NCI-H1694 (cell line): ENCODE measurements around the gene COL15A1.

ENCODE experiments used
- DNase-seq: peaks from one replicate; lab custom pipeline; 2025; lab: John Stamatoyannopoulos, UW

COL15A1 gene

GRCh38 chr9:98944734-98945074 is 997 bp downstream of the COL15A1 start:
- DNase-seq: no peak

GRCh38 chr9:98949565-98949964 is 5.9 kb downstream of the COL15A1 start:
- DNase-seq: no peak

GRCh38 chr9:98950262-98950661 is 6.6 kb downstream of the COL15A1 start:
- DNase-seq: no peak

- no peak for DNase-seq
Measured at GRCh38 chr9:98951967-98952366, 8.3 kb downstream of the COL15A1 start.

GRCh38 chr9:98953581-98954243 is 10.0 kb downstream of the COL15A1 start:
- no peak for DNase-seq

GRCh38 chr9:98954244-98954610 is 10.5 kb downstream of the COL15A1 start:
- DNase-seq: no peak

GRCh38 chr9:98955259-98955658 is 11.6 kb downstream of the COL15A1 start:
- DNase-seq: no peak

- DNase-seq: no peak
Measured at GRCh38 chr9:98957826-98958225, 14.1 kb downstream of the COL15A1 start.

- DNase-seq: no peak
Measured at GRCh38 chr9:98958271-98958984, 14.7 kb downstream of the COL15A1 start.

- DNase-seq: no peak
Measured at GRCh38 chr9:98960409-98960808, 16.7 kb downstream of the COL15A1 start.

- DNase-seq: no peak
Measured at GRCh38 chr9:98961513-98962180, 17.9 kb downstream of the COL15A1 start.

GRCh38 chr9:98962181-98962560 is 18.5 kb downstream of the COL15A1 start:
- no peak for DNase-seq

GRCh38 chr9:98962861-98963260 is 19.2 kb downstream of the COL15A1 start:
- no peak for DNase-seq

GRCh38 chr9:98964201-98964600 is 20.5 kb downstream of the COL15A1 start:
- DNase-seq: peak; percentile 61

- DNase-seq: no peak
Measured at GRCh38 chr9:98964911-98965336, 21.2 kb downstream of the COL15A1 start.

GRCh38 chr9:98966676-98967075 is 23.0 kb downstream of the COL15A1 start:
- no peak for DNase-seq

- DNase-seq: no peak
Measured at GRCh38 chr9:98967257-98967656, 23.6 kb downstream of the COL15A1 start.

GRCh38 chr9:98967680-98968079 is 24.0 kb downstream of the COL15A1 start:
- DNase-seq: no peak

GRCh38 chr9:98968601-98969337 is 25.1 kb downstream of the COL15A1 start:
- DNase-seq: no peak

GRCh38 chr9:98970532-98971041 is 26.9 kb downstream of the COL15A1 start:
- DNase-seq: no peak

GRCh38 chr9:98971168-98971914 is 27.6 kb downstream of the COL15A1 start:
- DNase-seq: no peak

GRCh38 chr9:98971915-98972223 is 28.2 kb downstream of the COL15A1 start:
- no peak for DNase-seq
